ENCODE data around the gene GPHN. TPM values are rescaled to one million over a fixed set of nuclear protein-coding genes. Genes with fewer than 3 reads are reported as not detected.
"Not testable (repeated sequence)": the region's sequence is repeated elsewhere in the genome, so short reads cannot be mapped to it uniquely, and the experiment has no call there.

Gene GPHN
- total RNA-seq, 1 donor from 2014 or later, result 8.8 TPM

- not testable (repeated sequence) for DNase-seq
These were observed 5.1 kb upstream of the GPHN start for GRCh38 chr14:66502836-66503235.

- no peak for DNase-seq
These were observed 4.4 kb upstream of the GPHN start for GRCh38 chr14:66503532-66503931.

- no peak for DNase-seq
These were observed 696 bp upstream of the GPHN start for GRCh38 chr14:66507181-66507721.

- no peak for DNase-seq
These were observed 549 bp downstream of the GPHN start for GRCh38 chr14:66508547-66508845.

DNA sequence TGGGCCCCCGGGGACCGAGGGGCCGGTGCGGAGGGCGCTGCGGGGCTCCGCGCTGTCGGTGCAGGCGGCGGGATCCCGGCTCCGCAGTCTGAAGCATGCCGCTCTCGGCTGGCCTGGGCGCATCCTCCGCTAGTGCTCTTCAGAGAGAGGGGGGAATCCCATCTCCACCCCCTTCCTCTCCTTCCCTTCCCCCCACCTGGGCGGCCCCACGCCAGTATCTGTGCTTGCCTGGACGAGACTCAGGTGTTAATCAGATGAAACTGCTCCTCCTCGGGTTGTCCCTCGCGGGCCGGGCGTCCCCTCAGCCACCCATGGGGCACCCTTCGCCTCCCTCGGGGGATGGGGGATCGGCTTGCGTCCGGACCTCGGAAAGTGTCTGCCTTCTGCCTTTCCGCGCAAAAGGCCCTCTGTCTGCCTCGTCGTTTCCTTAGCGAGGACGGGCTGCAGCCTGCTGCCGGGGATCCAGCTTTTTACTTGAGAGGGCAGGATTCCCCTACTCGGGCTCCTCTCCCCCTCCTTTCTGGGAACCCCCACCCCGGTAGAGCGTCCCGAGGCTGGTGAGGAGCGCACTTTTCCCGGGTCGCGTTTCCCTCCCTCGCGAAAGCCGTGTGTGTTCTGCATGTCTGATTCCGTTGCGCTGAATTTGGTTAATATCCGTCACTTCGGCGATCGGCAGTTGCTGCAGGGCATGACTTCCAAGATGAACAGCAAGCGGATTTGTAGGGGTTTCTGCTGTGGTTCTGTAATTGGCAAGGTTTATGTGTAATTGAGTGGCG lies 1.1 kb downstream of the GPHN start:
- peak; percentile 45 for DNase-seq

- peak; percentile 12 for DNase-seq
These were observed 1.9 kb downstream of the GPHN start for GRCh38 chr14:66509874-66510273.

DNA sequence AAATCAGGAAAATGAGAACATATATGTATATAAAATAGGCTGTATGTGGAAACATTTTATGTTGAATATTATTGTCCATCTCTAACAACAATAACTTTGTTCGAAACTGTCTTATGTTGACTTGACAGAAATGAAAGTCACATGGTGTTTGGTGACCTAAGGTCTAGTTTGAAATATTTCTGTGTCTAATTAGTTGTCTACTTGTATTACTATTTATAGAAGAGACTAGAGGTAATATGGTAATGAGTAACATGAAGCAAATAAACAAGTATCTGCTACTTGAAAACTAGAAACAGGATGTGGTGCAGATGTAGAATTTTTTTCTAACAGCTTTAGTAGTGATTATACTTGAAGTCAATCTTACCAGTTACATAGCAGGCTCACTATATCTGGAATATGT lies 3.9 kb downstream of the GPHN start:
- no peak for DNase-seq

GRCh38 chr14:66514213-66514612 lies 6.3 kb downstream of the GPHN start:
- DNase-seq, result no peak

DNA sequence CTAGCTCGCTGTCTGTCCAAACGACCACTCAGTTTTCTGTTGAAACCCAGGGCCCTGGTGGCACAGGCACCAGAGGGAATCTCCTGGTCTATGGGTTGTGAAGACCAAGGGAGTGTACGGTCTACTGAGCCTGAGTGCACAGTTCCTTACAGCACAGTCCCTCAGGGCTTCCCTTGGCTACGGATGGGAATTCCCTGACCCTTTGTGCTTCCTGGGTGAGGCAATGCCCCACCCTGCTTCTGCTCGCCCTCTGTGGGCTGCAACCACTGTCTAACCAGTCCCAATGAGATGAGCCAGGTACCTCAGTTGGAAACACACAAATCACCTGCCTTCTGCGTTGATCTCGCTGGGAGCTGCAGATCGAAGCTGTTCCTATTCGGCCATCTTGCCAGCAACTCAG lies 22.6 kb downstream of the GPHN start:
- no peak for DNase-seq

DNA sequence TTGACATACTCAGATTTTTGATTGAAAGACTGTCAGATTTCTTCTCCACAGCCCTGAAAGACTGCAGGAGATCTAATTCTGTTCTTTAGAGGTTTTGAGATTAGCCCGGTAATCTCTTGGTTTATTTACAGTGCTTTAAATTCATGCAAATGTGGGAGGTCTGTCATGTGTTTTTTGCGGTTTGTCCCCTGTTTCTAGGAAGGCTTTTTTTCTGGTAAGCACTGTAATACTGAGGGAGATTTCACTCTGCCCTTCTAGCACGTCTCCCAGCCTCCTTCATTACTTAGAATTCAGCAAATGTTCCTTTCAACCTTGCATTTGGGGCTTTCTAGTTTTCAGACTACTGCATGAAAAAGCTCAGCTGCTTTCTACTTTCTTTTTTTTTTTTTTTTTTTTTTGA lies 31.1 kb downstream of the GPHN start:
- DNase-seq, result no peak

GRCh38 chr14:66540038-66540437 lies 32.1 kb downstream of the GPHN start:
- no peak for DNase-seq

- DNase-seq, result no peak
These were observed 33.7 kb downstream of the GPHN start for GRCh38 chr14:66541627-66542026.

DNA sequence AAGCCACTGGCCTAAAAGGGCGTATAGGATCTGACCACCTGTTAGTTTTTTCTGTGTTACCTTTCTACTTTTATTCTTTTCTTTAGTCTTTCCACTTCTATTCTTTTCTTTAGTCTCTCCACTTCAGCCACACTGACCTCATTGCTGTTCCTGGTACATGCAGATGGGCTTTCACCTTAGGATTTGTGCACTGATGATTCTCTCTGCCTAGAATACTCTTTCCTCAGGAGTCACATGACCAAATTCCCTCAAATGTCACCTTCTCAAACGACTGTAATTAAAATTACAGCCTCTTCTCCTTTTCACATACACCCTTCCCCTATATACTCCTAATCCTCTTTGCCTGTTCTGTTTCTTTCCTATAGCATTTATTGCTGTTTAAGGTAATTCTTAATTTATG lies 36.0 kb downstream of the GPHN start:
- no peak for DNase-seq

DNA sequence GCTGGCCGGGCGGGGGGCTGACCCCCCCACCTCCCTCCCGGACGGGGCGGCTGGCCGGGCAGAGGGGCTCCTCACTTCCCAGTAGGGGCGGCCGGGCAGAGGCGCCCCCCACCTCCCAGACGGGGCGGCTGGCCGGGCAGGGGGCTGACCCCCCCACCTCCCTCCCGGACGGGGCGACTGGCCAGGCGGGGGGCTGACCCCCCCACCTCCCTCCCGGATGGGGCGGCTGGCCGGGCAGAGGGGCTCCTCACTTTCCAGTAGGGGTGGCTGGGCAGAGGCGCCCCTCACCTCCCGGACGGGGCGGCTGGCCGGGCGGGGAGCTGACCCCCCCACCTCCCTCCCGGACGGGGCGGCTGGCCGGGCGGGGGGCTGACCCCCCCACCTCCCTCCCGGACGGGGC lies 37.2 kb downstream of the GPHN start:
- DNase-seq, result not testable (repeated sequence)

GRCh38 chr14:66545751-66546150 lies 37.8 kb downstream of the GPHN start:
- not testable (repeated sequence) for DNase-seq

GRCh38 chr14:66563731-66564130 lies 55.8 kb downstream of the GPHN start:
- DNase-seq, result no peak

DNA sequence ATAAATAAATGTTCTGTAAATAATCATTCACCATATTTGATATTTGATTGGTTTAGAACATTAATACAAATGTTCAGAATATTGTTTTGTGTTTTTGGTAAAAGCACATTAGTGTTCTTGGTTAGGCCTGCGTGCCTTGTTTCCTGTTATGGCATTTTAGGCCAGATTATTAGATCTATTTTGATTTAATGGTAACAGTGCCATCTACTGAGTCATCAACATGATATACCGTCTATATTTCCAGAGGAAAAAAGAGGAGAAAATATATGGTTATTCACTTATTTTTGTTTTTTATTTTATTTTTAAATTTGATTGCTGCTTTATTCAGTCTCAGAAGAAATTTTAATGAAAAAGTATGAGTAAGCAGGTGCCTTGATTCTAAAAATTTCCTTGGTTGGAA lies 60.3 kb downstream of the GPHN start:
- peak; percentile 41 for DNase-seq

DNA sequence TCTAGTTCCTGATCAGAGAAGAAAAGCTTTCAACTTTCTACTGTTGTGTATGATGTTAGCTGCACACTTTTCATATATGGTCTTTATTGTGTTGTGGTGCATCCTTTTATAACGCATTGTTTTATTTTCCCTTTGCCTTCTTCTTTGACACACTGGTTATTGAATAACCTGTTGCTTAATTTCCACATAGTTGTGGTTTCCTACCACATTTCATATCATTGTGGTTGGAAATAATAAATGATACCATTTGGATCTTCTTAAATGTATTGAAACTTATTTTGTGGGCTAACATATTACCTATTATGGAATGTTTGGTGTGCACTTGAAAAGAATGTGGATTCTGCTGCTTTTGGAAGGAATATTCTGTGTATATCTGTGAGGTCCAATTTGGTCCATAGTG lies 64.9 kb downstream of the GPHN start:
- DNase-seq, result no peak

GRCh38 chr14:66575014-66575413 lies 67.1 kb downstream of the GPHN start:
- no peak for DNase-seq

GRCh38 chr14:66575939-66576338 lies 68.0 kb downstream of the GPHN start:
- no peak for DNase-seq

DNA sequence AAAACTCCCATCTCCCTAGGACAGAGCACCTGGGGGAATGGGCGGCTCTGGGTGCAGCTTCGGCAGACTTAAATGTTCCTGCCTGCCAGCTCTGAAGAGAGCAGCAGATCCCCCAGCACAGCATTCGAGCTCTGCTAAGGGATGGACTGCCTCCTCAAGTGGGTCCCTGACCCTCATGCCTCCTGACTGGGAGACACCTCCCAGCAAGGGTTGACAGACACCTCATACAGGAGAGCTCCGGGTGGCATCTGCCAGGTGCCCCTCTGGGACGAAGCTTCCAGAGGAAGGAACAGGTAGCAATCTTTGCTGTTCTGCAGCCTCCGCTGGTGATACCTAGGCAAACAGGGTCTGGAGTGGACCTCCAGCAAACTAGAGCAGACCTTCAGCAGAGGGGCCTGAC lies 79.8 kb downstream of the GPHN start:
- not testable (repeated sequence) for DNase-seq

DNA sequence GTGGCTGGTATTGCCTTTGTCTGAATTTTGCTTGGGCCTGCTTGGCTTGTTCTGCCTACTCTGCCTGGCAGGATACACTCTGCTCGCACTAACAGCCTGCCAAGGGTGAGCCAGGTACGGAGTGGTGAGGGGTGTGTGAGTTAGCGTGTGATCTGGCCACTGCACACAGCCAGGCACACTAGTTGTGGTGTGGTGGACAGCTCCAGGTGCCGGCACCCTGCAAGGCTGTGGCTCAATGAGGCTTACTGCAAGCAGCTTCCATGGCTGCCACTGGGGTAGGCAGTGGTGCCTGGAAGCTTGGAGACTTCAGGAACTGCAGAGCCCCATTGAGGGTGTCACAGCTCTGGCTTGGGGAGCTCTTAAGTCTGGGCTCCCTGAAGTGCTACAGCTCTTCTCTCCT lies 87.4 kb downstream of the GPHN start:
- no peak for DNase-seq

DNA sequence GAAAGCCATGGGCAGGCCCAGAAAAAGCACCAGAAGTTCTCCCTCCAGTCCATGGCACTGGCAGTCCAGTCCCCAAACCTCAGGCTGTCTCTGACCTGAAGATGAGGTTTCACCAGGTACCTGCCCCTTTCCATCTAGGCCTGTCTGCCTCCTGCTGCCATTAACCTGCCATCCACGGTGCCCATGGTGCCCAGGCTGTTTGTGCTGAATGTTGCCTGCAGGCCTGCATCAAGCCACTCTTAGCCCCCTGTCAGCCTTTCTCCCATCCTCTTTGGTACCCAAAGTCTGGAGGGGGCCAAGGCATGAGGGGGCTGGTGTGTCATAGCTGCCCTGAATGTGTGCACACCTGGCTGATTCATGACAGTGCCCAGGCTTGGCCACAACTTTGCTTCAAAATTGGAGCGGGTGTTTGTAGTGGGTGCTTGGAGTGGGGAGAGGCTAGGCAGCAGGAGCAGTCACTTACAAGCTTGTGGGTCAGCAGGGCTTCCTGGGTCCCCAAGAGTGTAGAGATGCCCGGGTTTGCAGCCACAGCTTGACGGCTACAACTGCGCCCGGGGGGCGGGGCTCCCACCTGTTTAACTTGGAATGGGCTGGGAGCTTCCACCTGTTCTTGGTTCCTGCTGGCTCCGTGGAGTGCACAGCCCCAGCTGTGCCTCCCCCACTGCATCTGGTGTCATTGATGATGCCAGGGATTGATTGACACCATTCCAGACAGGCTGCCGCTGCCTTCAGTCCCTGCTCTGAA lies 88.5 kb downstream of the GPHN start:
- DNase-seq, result no peak

DNA sequence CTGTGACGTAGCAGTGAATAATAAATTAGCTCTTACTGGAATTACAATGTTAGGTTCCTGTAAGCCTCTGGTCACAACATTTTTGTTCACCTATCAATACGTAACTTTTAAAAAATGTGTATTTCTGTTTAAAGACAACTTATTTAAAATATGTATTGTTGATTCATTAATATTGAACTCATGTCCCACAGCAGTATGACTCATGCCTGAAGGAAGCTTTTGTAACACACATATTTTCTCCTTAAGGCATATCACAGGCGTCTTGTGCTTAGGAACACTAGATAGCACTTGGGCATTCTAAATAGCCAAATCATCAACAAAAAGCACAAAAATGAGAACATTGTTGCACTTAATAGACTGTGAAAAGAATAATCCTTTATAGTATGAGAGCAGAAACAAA lies 92.5 kb downstream of the GPHN start:
- peak; percentile 33 for DNase-seq
